ENCODE results near the gene USH1G. TPM values are rescaled to one million over a fixed set of nuclear protein-coding genes. Genes with fewer than 3 reads are reported as not detected.
A peak's percentile ranks its signal among the peaks of the same experiment; 100 is the strongest.

Gene USH1G
- total RNA-seq, 1 experiment from 2014 or later, result 0.59 TPM

DNA sequence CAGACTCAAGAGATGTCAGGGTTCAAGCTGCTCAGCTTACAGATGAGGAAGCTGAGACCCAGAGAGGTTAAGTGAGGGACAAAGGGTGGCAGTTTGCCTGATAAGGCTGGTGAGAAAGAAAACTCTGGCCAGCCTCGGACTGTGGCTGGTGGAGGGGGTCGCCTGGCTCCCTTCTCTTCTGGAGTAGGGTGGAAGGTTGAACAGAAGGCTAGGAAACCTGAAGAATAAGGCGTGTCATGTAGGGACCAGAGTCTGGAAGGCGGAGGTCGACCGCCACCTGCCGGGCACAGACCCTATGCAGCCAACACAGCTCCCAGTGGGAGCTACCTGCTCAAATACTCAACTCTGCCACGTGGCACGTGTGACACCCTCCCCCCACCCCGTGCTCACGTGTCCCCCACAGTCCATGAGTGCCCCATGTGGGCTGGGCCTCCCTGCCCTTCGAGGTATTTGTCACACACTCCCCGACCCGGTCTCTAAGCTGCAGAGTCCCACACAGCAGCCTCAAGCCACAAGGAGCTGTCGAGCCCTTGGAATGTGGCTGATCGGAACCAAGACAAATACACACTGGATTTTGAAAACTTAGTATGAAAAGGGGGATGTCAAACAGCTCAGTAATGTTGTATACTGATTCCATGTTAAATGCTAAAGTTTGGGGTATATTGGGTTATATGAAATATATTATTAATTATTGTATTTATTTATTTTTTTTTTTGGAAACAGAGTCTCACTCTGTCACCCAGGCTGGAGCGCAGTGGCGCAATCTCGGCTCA, 37.7 kb upstream of the USH1G start:
- DNase-seq, result peak; percentile 92
- Histone ChIP-seq H3K36me3 (replicated peaks; ENCODE audit: control insufficient read depth, insufficient read depth, low read length) (no peaks in the 10 kb centered on the region), H3K27me3 (ENCODE audit: control insufficient read depth, insufficient read depth, low read length) (peaks cover 18% of the 10 kb centered on the region), H3K4me3 (ENCODE audit: insufficient read depth, low read depth, low read length) (no peak overlapping the region)

DNA sequence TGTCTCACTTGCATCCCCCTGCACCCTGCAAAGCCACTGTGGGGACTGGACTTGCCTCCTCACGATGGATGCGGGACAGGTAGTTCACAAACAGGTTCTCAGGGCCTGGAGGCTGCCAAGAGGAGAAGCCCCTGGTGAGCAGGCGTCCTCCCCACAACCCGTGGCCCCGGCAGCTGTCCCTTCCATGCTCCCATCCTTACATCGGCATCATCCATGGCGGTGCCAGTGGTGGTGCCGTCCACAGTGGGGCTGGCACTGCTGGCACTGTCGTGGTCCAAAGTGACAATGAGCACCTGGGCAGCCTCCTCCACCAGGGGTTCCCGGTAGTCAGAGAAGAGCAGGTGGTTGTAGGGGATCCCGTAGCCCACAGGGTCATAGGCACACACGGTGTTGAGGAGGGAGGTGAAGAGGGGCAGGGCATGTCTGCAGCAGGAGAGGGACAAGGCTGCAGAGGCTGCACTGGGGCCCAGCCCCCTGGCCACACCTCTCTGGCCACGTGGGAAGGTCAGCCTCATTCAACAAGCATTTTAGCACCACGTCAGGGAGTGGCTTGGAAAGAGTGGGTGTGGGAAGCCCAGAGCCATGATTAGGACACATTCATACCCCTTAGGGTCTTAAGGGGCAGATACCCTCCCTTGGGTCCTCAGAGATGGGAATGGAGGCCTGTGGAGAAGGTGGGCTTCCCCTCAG, 36.9 kb upstream of the USH1G start:
- Histone ChIP-seq H3K4me3 (ENCODE audit: insufficient read depth, low read depth, low read length) (no peak overlapping the region), H3K36me3 (replicated peaks; ENCODE audit: control insufficient read depth, insufficient read depth, low read length) (no peaks in the 10 kb centered on the region), H3K27me3 (ENCODE audit: control insufficient read depth, insufficient read depth, low read length) (peaks cover 19% of the 10 kb centered on the region)
- peak; percentile 59 for DNase-seq

DNA sequence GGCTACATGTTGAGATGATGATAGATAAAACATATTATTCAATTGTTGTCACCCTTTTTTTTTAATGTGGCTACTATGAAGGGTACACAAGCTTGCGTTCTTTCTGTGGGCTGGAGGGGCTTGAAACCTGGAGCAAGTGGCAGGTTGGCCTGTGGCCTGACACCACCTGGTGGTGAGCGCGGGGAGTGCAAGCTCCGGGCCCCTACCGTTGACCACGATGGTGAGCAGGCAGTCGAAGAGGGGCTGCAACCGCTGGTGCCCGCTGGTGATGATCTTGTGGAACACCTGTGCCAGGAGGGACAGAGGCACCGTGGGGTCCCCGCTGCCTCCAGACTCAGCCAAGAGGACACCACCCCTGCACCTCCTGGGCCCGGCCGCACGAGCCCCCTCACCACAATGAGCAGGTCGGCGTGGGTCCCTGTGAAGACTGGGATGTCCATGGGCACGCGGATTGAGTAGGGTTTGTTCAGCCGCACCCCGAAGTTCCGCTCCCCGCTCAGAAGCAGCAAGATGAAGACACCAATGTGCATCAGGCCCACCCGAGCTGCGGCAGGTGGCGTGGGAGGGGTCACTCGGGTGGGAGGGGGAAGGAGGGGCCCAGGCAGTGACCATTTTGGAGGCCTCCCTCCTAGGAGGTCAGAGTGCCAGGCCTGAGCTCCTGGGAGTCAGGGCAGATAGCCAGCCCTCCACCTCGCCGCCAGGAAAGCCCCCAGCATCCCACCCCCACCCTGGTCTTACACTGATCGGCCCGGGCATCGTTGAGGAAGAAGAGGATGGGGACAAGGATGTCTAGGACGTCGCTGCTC, 35.1 kb upstream of the USH1G start:
- Histone ChIP-seq H3K27me3 (ENCODE audit: control insufficient read depth, insufficient read depth, low read length) (peaks cover 19% of the 10 kb centered on the region), H3K4me3 (ENCODE audit: insufficient read depth, low read depth, low read length) (no peak overlapping the region), H3K36me3 (replicated peaks; ENCODE audit: control insufficient read depth, insufficient read depth, low read length) (no peaks in the 10 kb centered on the region)
- peak; percentile 96 for DNase-seq

DNA sequence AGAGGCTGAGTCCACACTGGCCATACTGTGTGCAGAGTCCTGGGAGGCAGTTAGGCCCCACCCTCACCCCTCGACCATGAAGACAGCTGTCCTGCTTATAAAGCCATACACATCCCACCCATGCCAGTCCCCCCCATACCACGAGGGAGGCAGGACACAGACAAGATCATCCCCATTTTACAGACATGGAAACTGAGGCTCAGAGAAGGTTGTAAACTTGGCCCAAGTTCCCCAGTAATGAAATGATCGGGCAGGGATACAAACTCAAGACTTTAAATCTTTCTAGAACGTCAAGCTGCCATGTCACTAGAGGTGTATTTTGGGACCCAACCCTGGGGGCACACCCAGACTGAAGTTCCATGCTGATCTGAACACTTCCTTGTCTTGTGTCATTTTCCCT, 33.0 kb upstream of the USH1G start:
- DNase-seq, result no peak

DNA sequence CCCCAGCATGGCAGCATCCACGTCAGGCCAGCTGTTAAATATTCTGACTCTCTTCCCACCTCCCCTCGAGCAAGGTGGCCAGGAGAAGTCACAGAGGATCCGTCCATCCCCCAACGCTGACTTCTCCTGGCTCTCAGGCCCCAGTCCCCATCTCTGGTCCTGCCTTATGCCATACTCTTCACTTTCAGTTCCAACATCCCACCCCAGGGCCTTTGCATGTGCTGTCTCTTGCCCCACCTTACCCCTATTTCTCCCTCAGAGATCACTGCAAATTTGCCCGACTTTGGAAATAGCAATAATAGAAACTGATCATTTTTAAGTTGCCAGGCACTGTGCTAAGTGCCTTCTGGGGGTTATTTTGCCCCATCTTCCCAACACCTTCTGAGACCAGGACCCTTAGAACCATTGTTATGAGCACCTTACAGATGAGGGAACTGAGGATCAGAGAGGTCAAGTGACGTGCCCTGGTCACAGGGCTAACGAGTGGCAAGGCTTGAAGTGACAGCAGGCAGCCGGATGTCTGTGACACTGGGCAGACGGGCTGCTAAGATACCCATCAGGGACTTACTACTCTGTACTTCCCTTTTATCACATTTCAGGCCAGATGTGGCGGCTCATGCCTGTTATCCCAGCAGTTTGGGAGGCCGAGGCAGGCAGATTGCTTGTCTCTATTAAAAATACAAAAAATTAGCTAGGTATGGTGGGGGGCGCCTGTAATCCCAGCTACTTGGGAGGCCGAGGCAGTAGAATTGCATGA, 31.8 kb upstream of the USH1G start:
- Histone ChIP-seq H3K27me3 (ENCODE audit: control insufficient read depth, insufficient read depth, low read length) (peaks cover 13% of the 10 kb centered on the region; the same call in 1 of the 2 replicates), H3K36me3 (replicated peaks; ENCODE audit: control insufficient read depth, insufficient read depth, low read length) (no peaks in the 10 kb centered on the region), H3K4me3 (ENCODE audit: insufficient read depth, low read depth, low read length) (no peak overlapping the region)
- DNase-seq, result no peak

More for the DNA sequence above, 33.0 kb upstream of the USH1G start:
- Histone ChIP-seq H3K36me3 (replicated peaks; ENCODE audit: control insufficient read depth, insufficient read depth, low read length) (no peaks in the 10 kb centered on the region), H3K27me3 (ENCODE audit: control insufficient read depth, insufficient read depth, low read length) (peaks cover 17% of the 10 kb centered on the region), H3K4me3 (ENCODE audit: insufficient read depth, low read depth, low read length) (no peak overlapping the region)

DNA sequence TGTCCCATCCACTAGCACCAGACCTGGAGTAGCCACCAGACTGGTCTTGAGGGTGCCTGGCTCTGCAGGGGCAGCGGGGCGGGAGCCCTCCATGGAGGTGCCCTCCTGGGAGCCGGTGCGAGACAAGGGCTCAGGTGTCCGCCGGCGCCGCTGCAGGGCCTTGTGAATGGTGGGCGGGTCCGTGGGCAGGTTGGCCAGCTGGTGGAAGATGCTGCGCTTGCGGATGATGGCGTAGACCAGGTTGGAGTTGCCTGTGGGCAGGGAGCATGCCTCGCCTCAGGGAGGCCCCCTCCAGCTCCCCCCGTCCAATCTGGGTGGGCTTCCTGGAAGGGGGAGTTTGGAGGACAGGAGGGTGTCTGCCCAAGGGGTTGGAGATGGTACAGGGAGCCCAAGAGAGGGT, 31.1 kb upstream of the USH1G start:
- H3K36me3 ChIP-seq (replicated peaks; ENCODE audit: control insufficient read depth, insufficient read depth, low read length), result no peaks in the 10 kb centered on the region
- DNase-seq, result peak; percentile 48
- no peak overlapping the region for H3K4me3 ChIP-seq (ENCODE audit: insufficient read depth, low read depth, low read length)
- peaks cover 9% of the 10 kb centered on the region; the same call in 1 of the 2 replicates for H3K27me3 ChIP-seq (ENCODE audit: control insufficient read depth, insufficient read depth, low read length)

DNA sequence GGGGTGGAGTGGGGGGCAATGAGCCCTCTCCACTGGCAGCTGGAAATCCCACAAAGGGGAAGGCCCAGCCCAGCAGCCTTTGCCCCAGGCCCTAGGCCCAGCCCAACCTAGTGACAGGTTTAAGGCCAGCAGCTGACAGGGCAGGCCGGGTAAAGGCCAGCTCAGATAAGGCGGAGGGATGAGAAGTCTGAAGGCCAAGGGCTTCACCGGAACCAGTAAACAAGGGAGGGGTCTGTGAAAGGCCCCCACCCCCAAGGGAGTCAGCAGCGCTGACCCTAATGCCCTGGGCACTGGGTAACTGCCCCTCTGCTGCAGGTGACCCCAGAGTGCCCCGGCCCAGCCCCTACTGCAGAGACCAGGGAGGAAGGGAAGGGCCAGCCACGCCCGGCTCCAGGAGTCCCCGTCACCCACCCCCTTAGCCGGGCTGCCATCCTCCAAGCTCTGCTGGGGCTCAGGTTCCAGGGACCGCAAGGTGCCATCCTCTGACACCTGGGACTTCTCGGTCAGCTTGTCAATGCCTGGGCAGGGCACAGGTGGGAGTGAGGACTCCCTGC, 30.2 kb upstream of the USH1G start:
- no peaks in the 10 kb centered on the region for H3K36me3 ChIP-seq (replicated peaks; ENCODE audit: control insufficient read depth, insufficient read depth, low read length)

DNA sequence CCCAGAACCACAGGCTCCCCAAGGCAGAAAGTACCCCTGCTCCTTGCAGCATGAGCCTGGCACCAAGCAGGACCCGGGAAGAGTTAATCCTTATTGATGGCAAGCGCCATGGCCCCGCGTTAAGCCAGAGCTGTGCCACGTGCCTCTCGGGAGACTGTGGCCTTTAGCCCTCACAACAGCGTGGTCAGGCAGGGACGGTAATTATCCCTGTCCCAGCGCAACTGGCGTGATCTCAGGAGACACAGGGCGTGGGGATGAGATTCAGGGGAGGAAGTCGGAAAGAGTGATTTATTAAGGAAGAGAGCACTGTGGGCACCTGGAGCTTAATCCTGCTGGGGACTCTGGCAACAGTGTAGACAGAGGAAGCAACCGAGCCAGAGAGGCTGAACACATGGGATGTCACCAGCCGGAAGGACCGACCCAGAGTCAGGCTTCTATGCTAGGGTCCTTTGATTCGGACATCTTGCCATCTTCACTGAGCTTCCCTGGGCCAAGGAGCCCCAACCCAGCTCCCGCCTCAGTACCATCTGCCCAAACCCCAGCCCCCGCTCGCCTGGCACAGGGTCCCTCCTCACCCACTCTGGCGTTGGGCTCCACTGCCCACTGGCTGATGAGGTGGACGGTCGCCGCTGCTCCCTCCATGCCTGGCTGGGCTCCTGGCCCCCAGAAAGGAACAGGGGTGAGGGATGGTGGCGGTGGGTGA, 29.5 kb upstream of the USH1G start:
- Histone ChIP-seq H3K36me3 (replicated peaks; ENCODE audit: control insufficient read depth, insufficient read depth, low read length) (no peaks in the 10 kb centered on the region), H3K27me3 (ENCODE audit: control insufficient read depth, insufficient read depth, low read length) (peaks cover 4% of the 10 kb centered on the region; the same call in 1 of the 2 replicates), H3K4me3 (ENCODE audit: insufficient read depth, low read depth, low read length) (no peak overlapping the region)
- no peak for DNase-seq

More for the DNA sequence above, 30.2 kb upstream of the USH1G start:
- Histone ChIP-seq H3K4me3 (ENCODE audit: insufficient read depth, low read depth, low read length) (no peak overlapping the region), H3K27me3 (ENCODE audit: control insufficient read depth, insufficient read depth, low read length) (peaks cover 7% of the 10 kb centered on the region; the same call in 1 of the 2 replicates)
- peak; percentile 55 for DNase-seq

DNA sequence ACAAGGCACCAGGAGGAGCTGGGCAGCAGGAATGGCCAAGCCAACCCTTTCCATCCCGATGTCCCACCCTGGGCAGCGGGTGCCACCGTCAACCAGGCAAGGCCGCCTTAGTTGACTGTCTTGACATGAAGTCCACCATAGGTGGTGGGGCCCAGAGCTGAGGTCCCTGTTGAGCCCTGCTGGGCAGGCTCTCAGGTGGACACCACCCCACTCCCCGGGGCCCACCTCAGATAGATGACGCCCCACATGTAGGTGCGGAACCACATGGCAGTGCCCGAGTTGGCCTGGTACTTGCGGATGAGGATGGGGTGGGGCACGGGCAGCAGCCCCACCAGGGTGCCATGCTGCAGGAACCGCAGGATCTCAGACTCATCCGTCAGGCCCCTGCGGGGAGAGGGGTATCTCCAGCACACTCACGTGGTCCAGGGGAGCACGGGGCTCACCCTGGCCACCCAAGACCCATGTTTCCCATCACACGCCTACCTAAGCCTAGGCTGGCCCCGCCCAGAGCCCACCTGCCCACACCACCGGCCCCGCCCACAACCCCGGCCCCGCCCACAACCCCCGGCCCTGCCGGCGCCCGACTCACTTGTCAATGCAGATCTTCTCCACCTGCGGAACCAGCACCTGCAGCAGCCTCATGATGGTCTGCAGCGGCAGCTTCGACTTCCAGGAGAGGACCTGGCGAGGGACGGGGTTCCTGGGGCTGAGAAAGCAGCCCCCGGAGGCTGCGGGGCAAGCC, 28.8 kb upstream of the USH1G start:
- peak; percentile 97 for DNase-seq
- Histone ChIP-seq H3K36me3 (replicated peaks; ENCODE audit: control insufficient read depth, insufficient read depth, low read length) (no peaks in the 10 kb centered on the region), H3K27me3 (ENCODE audit: control insufficient read depth, insufficient read depth, low read length) (peaks cover 4% of the 10 kb centered on the region; the same call in 1 of the 2 replicates), H3K4me3 (ENCODE audit: insufficient read depth, low read depth, low read length) (no peak overlapping the region)

DNA sequence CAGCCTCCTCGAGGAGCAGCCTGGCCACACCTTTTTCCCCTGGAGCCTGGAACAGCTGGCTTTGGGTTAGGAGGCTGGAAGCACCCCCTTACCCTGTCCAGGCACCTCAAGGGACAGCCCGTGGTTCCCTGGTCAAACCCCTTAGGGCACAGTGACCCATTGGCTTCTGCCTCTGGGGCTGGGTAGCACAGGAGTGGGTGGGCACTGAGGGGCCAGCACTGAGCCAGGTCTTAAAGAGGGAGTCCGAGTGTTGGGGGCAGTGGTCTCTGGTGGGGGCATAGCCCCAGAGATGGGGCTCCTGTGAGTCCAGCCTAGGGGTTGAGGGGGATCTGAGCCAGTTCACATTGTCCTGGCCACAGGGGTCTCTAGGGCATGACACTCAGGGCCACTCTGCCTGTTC, 28.0 kb upstream of the USH1G start:
- DNase-seq, result no peak
- no peak overlapping the region for H3K4me3 ChIP-seq (ENCODE audit: insufficient read depth, low read depth, low read length)
- H3K27me3 ChIP-seq (ENCODE audit: control insufficient read depth, insufficient read depth, low read length), result peaks cover 2% of the 10 kb centered on the region; the same call in 1 of the 2 replicates
- H3K36me3 ChIP-seq (replicated peaks; ENCODE audit: control insufficient read depth, insufficient read depth, low read length), result no peaks in the 10 kb centered on the region

DNA sequence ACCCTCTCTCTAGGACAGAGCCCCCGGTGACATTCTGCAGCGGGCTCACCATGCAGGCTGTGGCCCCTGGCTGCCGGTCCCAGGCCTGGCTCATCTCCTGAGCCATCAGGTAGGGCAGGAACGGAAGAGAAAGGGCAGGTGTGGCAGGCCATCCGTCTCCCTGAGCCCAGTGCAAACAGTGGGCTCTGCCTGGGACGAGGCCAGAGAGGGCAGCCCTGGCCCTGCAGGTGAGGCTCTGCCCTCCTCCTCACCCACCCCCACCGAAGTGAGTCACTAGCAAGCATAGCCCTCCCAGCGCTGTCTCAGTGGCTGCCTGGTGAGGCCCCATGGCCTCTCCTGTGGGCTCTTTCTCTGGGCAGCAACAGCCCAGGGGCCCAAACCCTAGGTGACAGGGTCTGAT, 27.2 kb upstream of the USH1G start:
- H3K36me3 ChIP-seq (replicated peaks; ENCODE audit: control insufficient read depth, insufficient read depth, low read length), result no peaks in the 10 kb centered on the region
- no peaks in the 10 kb centered on the region for H3K27me3 ChIP-seq (ENCODE audit: control insufficient read depth, insufficient read depth, low read length)
- no peak overlapping the region for H3K4me3 ChIP-seq (ENCODE audit: insufficient read depth, low read depth, low read length)
- peak; percentile 69 for DNase-seq

DNA sequence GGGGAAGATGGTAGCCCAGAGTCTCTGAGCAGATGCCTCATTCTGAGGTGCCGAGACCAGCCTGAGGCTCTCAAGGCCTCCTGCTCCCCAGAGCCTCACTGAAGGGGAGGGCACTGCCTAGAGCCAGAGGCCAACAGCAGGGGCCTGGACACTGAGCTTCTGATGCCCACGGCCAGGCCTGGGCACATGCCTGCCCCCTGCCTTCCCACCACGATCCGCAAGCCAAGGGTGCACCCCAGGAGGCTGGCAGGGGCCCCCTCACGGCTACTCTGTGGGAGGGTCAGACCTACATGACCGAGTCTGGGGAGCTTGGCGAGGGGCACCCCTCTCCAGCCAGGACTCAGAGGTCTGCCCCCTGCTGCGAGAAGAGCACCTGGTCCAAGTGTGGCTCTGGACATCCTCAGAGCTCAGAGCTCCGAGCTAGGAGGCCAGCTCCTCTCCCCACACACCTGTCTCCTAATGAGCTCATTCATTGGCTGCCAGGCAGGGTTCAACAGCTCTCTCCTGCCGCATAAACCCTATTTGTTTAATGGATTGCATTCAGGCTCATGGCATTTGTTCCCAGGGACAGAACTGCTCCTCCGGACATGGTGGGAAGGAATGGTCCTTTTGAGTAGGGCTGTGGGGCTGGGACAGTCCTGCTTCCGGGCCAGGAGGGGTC, 26.5 kb upstream of the USH1G start:
- peak; percentile 58 for DNase-seq
- H3K27me3 ChIP-seq (ENCODE audit: control insufficient read depth, insufficient read depth, low read length), result no peaks in the 10 kb centered on the region
- no peaks in the 10 kb centered on the region for H3K36me3 ChIP-seq (replicated peaks; ENCODE audit: control insufficient read depth, insufficient read depth, low read length)
- no peak overlapping the region for H3K4me3 ChIP-seq (ENCODE audit: insufficient read depth, low read depth, low read length)

All from H7 (cell line).